GM19351 (cell line): ENCODE results near the gene NACC2.
"Not testable (repeated sequence)": the region's sequence is repeated elsewhere in the genome, so short reads cannot be mapped to it uniquely, and the experiment has no call there.

Experiments used
- ATAC-seq: cut with Tn5 transposase; IDR thresholded peaks from one replicate; pipeline ENCODE4 v1.9.1; 2021; ENCODE audit warnings: mild to moderate bottlenecking, moderate library complexity; ENCODE audit not compliant: unreplicated experiment

Gene NACC2

GRCh38 chr9:136047076-136047774, 47.9 kb downstream of the NACC2 start:
- no peak for ATAC-seq

- ATAC-seq: no peak
Observed at GRCh38 chr9:136046554-136046920, 48.6 kb downstream of the NACC2 start.

- ATAC-seq: no peak
Observed at GRCh38 chr9:136045595-136046553, 49.2 kb downstream of the NACC2 start.

GRCh38 chr9:136044971-136045594, 50.0 kb downstream of the NACC2 start:
- ATAC-seq: no peak

GRCh38 chr9:136044207-136044970, 50.7 kb downstream of the NACC2 start:
- ATAC-seq: no peak

GRCh38 chr9:136043441-136043991, 51.6 kb downstream of the NACC2 start:
- no peak for ATAC-seq

GRCh38 chr9:136042541-136042940, 52.5 kb downstream of the NACC2 start:
- no peak for ATAC-seq

GRCh38 chr9:136040848-136041247, 54.2 kb downstream of the NACC2 start:
- not testable (repeated sequence) for ATAC-seq

- no peak for ATAC-seq
Observed at GRCh38 chr9:136039488-136039887, 55.6 kb downstream of the NACC2 start.

- ATAC-seq: no peak
Observed at GRCh38 chr9:136036848-136037247, 58.2 kb downstream of the NACC2 start.

GRCh38 chr9:136036050-136036449, 59.0 kb downstream of the NACC2 start:
- ATAC-seq: no peak

- ATAC-seq: no peak
Observed at GRCh38 chr9:136031741-136032730, 63.1 kb downstream of the NACC2 start.

GRCh38 chr9:136031094-136031493, 64.0 kb downstream of the NACC2 start:
- ATAC-seq: no peak

- no peak for ATAC-seq
Observed at GRCh38 chr9:136029556-136029955, 65.5 kb downstream of the NACC2 start.

GRCh38 chr9:136028760-136029470, 66.2 kb downstream of the NACC2 start:
- ATAC-seq: no peak

- ATAC-seq: not testable (repeated sequence)
Observed at GRCh38 chr9:136026943-136027289, 68.2 kb downstream of the NACC2 start.

- ATAC-seq: no peak
Observed at GRCh38 chr9:136026266-136026942, 68.7 kb downstream of the NACC2 start.

- no peak for ATAC-seq
Observed at GRCh38 chr9:136025481-136025880, 69.6 kb downstream of the NACC2 start.
